OCI-M1 (cell line): Measurements from ENCODE around the gene OR11A1.
"Not testable (repeated sequence)": the region's sequence is repeated elsewhere in the genome, so short reads cannot be mapped to it uniquely, and the experiment has no call there.

ENCODE experiments used
- DNase-seq: peaks from one replicate; lab custom pipeline; 2025; lab: John Stamatoyannopoulos, UW

The OR11A1 gene

GRCh38 chr6:29478740-29479139, 21.9 kb upstream of the OR11A1 start:
- DNase-seq, result peak; percentile 30

- DNase-seq, result peak; percentile 84
These were observed 21.1 kb upstream of the OR11A1 start for GRCh38 chr6:29477923-29478450.

GRCh38 chr6:29474996-29475395, 18.1 kb upstream of the OR11A1 start:
- no peak for DNase-seq

- DNase-seq, result no peak
These were observed 9.4 kb upstream of the OR11A1 start for GRCh38 chr6:29466241-29466640.

DNA sequence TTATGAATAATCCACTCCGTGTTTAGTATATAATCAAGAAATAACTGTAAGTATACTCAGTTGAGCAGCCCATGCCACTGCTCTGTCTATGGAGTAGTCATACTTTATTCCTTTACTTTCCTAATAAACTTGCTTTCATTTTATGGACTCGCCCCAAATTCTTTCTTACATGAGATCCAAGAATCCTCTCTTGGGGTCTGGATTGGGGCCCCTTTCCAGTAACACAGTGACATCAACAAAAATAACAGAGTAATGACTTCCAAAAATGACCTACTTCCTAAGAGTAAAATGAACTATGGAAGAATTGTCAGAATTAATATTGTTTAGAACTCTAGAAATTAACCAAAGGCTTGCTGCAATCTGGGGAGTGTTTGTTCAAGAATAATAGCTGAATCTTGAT, 8.9 kb upstream of the OR11A1 start:
- no peak for DNase-seq

GRCh38 chr6:29465279-29465678, 8.4 kb upstream of the OR11A1 start:
- DNase-seq, result no peak

- no peak for DNase-seq
These were observed 5.2 kb upstream of the OR11A1 start for GRCh38 chr6:29462022-29462421.

DNA sequence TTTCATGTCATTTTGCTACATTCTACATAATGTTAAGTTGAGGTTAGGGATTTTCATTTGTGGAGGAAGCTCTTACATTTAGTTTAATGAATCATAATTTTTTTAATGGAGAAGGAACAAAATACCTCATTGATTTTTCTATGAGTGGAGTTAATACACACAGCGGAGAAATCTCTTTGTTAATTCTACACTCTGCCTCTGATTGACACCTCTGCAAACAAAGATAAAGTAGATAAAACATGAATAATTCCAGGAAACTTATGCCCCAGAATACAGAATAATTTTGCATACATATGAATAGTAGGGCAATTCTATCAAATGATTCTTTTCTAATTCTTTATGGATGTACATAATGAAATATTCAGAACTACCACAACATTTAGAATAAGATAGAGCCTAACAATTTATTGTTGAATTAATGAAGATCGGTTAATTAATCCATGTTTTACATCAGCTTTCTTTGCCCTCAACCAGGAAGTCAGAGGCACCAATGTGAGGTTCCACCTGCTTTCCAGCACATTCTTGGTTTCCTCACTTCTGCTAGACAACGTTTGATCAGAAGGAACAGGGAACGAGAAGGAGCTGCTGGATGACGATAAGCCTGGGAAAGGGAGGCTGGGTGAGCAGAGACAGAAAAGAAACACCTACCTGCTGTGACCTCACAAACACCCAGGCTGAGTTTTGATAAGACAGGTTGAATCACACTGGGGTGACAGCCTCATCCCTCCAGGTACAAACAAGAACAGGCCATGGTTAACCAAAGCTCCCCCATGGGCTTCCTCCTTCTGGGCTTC, 4.3 kb upstream of the OR11A1 start:
- DNase-seq, result no peak

DNA sequence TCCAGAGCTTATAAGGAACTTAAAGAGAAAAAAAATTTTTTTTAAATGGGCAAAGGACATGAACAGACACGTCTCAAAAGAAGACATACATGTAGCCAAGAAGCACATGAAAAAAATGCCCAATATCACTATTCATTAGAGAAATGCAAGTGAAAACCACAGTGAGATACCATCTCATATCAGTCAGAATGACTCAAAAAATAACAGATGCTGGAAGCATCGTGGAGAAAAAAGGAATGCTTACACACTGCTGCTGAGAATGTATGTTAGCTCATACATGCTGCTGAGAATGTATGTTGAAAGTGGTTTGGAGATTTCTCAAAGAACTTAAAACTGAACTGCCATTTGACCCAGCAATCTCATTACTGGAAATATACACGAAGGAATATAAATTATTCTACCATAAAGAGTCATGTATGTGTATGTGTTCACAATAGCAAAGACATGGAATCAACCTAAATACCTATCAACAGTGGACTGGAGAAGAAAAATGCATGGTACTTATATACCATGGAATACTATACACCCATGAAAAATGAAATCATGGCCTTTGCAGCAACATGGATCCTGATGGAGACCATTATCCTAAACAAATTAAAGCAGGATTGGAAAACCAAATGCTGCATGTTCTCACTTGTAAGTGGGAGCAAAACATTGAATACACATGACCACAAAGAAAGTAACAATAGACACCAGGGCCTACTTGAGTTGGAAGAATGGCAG, 5.2 kb downstream of the OR11A1 start:
- no peak for DNase-seq

DNA sequence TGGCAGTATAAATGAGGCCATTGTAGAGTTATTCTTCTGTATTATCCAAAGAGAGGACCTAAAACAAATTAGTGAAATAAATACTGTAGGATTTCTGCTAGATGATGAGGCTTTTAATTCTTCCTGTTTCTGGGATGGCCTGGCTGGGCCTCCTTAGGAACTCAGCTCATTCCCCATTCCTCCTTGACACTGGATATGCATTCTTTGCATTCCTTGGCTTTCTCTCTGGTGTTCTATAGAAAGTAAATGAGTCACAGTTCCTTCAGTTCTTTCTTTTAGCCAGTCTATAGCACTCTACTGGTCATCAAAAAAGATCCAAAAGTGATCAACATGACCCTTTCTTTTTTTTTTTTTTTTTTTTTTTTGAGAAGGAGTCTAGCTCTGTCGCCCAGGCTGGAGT, 9.2 kb downstream of the OR11A1 start:
- no peak for DNase-seq

DNA sequence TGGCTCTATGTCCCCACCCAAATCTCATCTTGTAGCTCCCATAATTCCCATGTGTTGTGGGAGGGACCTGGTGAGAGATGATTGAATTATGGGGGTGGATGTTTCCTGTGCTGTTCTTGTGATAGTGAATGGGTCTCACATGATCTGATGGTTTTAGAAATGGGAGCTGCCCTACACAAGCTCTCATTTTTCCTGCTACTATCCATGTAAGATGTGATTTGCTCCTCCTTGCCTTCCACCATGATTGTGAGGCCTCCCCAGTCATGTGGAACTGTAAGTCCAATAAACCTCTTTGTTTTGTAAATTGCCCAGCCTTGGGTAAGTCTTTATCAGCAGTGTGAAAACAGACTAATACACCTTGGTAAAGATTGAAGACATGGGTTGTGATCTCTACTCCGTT, 12.8 kb downstream of the OR11A1 start:
- DNase-seq, result not testable (repeated sequence)

- DNase-seq, result peak; percentile 89
These were observed 14.2 kb downstream of the OR11A1 start for GRCh38 chr6:29442719-29443118.

- no peak for DNase-seq
These were observed 17.9 kb downstream of the OR11A1 start, which contains the start of gene OR10C1 for GRCh38 chr6:29439006-29439405. TSS of gene OR10C1 (plus strand) at chr6:29439306. CDS start at chr6:29440016, 710 bp downstream.

DNA sequence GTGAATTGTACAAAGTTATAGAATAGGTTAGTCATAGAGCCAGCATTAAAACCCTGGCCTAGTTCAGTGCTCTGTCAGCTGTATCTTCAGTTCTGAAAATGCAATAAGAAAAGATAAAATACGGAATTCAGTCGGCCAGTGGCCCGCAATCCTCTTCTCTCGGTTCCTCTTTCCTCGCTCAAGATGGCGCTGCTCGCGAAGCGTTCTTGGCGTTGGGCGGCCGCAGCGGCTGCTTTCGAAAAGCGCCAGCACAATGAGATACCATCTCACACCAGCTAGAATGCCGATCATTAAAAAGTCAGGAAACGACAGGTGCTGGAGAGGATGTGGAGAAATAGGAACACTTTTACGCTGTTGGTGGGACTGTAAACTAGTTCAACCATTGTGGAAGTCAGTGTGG, 20.1 kb downstream of the OR11A1 start:
- not testable (repeated sequence) for DNase-seq

DNA sequence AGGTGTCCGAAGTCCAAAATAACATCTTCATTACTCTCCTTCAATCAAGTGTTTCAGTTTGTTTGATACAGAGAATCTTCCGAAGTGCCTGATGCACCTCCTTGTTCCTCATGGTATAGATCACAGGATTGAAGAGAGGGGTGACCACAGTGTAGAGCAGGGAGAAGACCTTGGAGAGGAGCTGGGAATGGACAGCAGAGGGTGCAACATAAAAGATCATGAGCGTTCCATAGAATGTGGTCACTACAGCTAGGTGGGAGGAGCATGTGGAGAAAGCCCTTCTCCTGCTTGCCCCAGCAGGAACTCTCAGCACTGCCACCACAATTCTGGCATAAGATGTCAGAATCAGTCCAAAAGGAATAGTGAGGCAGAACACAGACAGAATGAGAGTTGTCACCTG, 30.2 kb downstream of the OR11A1 start:
- peak; percentile 38 for DNase-seq

DNA sequence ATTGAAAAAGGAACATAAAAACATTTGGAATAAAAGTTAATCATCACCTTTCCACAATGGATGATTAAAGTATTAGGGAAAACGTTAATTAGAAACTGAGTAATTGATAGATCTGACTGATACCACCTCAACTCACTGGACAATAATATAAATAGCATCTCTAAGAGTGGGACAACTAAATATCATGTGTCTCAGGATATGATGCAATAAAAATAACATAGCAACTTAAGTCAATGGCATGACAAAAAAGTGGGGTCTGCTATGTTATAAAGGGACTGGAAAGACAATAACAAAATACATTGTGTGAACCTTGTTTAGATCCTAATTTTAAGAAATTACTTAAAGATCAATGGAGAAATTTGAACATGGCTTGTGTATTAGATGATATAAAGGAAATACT, 31.8 kb downstream of the OR11A1 start:
- no peak for DNase-seq

GRCh38 chr6:29424575-29424974, 32.3 kb downstream of the OR11A1 start:
- peak; percentile 13 for DNase-seq

DNA sequence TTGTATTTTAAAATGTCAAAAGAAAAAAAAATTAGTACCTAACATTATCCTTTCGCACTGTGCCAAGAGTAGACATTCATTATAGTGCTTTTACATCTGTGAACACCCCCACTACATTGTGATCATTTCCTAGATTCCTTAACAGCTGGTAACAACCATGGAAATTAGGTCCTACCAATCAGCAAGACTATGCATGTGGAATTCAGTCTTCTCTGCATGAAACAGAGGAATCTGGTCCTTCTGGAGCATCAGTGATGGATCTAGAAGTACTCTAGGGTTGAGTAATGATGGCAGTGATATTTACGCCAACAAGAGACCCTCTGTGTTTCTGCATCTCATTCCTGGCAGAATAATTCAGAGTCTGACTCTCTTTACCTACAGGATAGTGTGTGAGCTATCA, 32.7 kb downstream of the OR11A1 start:
- no peak for DNase-seq

DNA sequence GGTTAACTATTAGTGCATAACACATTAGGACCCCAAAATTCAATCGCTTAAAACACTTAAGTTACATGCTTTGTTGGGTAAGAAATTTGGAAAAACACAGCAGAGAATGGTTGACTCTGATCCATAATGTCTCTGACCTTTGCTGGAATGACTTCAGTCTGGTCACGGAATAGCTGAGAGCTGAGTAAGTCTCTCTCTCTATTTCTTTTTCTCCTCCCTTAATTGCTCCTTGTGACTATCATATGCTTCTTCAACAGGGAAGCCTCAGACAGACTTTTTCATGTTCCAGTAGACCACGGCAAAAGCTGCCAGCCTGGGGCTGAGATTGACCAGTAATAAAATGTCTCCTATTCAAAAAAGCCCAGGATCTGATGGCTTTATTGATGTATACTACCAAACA, 37.4 kb downstream of the OR11A1 start:
- no peak for DNase-seq

DNA sequence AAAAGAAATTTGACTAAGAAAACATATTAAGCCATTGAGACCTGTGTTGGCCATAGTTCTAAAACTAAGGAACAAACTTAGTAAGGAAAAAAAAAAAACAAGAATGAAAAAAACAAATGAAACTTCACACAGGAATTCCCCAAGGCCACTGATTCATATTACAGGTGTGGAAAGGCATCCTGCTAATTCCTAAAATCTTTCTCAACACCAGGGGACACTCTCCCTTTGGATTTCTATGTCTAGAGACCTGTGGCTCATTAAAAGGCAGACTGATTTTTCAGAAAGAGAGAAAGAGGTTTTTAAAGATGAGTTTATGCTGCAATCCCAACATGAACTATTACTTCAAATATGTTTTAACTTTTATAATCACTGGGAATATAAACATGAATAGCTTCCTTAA, 42.3 kb downstream of the OR11A1 start, which contains the start of gene OR12D1:
Gene OR12D1 (plus strand): TSS at position 341 of the 400 bp plus-strand sequence.
- peak; percentile 32 for DNase-seq

DNA sequence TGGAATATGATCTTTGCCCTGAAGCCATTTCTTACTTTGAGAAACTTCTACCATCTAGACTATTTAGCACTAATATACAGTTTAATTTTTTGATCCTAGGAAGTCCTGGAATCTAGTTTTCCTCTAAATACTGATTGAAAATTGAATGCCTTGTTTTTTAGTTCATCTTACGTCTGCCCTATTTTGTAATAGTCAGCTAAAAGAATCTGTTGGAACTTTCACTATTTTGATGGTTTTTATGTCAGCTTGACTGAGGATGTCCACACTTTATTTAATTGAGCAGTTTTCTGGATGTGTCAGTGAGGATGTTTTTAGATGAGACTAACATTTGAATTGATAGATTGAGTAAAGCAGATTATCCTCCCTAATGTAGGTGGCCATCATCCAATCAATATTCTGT, 53.1 kb downstream of the OR11A1 start:
- DNase-seq, result no peak

GRCh38 chr6:29399525-29399924, 57.3 kb downstream of the OR11A1 start:
- peak; percentile 86 for DNase-seq

DNA sequence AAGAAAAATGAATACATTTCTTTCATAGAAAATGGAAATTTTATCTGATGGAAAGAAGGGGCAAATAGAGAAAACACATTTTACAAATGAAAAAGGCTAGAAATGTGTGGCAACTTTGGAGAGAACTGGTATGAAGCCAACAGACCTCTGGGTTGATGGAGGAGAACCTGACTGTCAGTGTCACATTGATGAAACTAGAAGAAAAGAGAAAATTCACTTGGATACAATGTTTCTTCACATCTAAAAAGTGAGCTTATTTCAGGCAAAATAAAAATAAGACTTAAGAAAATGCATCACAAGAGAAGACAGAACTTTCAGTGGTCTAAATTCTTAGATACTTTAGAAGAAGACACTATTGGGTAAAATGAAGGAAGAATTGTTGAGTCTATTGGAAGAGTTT, 61.5 kb downstream of the OR11A1 start, which contains the start of gene OR12D2:
Gene OR12D2 (plus strand): TSS at position 301 of the 400 bp plus-strand sequence. CDS start 1,069 bp downstream, outside the sequence.
- peak; percentile 7 for DNase-seq
